HUES48 (cell line): ENCODE results near the gene PEG3.

Experiments used
- H3K27ac ChIP-seq: one replicate; pipeline ENCODE4 v1.7.0; 2013; ENCODE audit warnings: low read depth, low read length, inconsistent platforms
- H3K27me3 ChIP-seq: 2 replicates; pipeline ENCODE4 v1.6.1; 2013; ENCODE audit warnings: mild to moderate bottlenecking, low read length; ENCODE audit not compliant: control insufficient read depth, insufficient read depth
- H3K36me3 ChIP-seq: 2 replicates; pipeline ENCODE4 v1.6.1; 2013; ENCODE audit warnings: low read length; ENCODE audit not compliant: control insufficient read depth, insufficient read depth
- H3K4me1 ChIP-seq: 2 replicates; pipeline ENCODE4 v1.6.1; 2013; ENCODE audit warnings: mild to moderate bottlenecking, low read length; ENCODE audit not compliant: control insufficient read depth, insufficient read depth
- H3K4me3 ChIP-seq: 2 replicates; pipeline ENCODE4 v1.5.1; 2013; ENCODE audit warnings: mild to moderate bottlenecking, low read depth, low read length
- H3K9ac ChIP-seq: 2 replicates; pipeline ENCODE4 v1.6.1; 2013; ENCODE audit warnings: mild to moderate bottlenecking, low read depth, low read length, moderate library complexity
- H3K9me3 ChIP-seq: 2 replicates; pipeline ENCODE4 v1.6.1; 2013; ENCODE audit warnings: low read length; ENCODE audit not compliant: control insufficient read depth, insufficient read depth

PEG3 gene

DNA sequence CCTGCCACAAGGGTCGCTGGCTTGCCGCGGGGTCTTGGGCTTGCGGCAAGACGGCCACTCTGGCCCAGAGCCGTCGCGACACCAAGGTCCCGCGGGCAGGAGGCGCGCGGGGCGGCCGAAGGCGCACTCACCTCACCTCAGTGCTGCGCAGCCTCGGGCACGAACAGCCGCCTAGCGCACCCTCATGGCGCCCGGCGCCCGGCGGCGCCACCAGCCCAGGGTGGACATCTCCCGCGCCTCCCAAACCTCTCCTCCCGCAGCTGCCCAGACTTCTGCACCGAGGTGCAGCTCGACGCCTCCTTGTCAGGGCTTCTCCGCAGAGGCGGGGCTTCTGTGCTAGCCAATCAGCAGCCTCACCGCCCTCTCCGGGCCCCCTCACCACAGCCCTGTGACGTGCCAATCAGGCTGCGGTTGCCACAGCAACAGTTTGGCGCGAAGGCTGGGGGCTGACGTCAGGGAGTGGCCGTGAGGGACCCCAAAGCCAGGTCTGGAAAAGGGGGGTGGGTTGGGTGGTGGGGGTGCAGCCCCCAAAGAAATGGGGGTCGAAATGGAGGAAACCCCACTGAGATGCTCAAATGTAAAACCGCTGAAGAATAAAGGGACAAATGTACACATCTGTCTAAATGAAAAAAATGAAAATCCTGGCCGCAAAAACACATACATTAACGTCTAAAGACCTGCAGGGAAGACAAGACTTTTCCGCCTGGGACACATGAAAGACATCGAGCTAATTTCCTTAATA is at the start of gene PEG3, which contains the start of gene ZIM2:
PEG3 (minus strand) TSS at position 276 of the 742 bp plus-strand sequence. CDS start 16,071 bp downstream, outside the sequence.
ZIM2 (minus strand) TSS at position 276 of the 742 bp plus-strand sequence. CDS start 16,449 bp downstream, outside the sequence.
- H3K9ac ChIP-seq, result no peak within 1 kb of the TSS
- H3K27ac ChIP-seq, result no peak within 1 kb of the TSS
- no peaks in the 10 kb centered on the region for H3K36me3 ChIP-seq
- H3K9me3 ChIP-seq, result peaks cover 93% of the 10 kb centered on the region
- no peaks in the 10 kb centered on the region for H3K27me3 ChIP-seq
- H3K4me3 ChIP-seq, result peak within 1 kb of the TSS; percentile 30
- no peaks in the 10 kb centered on the region for H3K4me1 ChIP-seq

DNA sequence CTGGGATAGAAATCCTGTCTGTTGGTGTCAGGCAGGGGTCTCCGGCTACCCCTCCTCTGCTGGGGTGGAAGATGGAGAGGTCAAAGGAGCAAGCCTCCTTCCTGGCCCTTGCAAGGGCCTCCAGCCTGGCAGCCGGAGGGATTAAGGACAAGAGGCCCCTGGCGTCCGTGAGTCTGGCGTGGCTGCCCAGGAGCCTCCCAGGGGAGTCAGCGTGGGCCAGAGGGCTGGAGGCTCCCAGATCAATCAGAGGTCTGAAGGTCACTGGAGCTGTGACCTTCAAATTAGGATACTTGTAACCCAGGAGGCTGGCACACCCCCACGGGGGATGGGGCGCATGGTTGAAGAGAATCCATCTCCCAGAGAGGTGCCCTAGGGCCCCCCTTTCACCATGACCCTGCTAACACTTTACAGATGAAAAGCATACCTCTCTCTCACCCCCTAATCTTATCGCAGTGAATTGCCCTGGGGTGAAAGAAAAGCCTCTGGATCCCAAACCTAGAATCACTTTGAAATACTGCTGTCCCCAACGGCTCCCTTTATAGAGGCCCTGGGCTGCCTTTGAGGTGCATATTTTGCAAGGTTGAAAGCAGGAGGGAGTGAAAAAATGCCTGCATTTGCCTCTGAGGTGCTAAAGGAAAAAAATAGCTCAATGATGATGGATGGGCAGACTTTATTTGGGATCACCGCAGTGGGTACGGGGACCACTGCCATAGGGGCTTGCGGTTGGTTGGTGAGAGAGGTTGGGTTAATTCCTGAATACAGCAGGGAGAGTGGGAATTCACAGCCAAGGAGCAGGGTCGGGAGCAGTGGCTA is 44.9 kb upstream of the PEG3 start:
- H3K36me3 ChIP-seq, result no peaks in the 10 kb centered on the region
- H3K9me3 ChIP-seq, result peaks cover 88% of the 10 kb centered on the region
- H3K27ac ChIP-seq, result no peak overlapping the region
- H3K4me1 ChIP-seq, result no peaks in the 10 kb centered on the region
- no peaks in the 10 kb centered on the region for H3K27me3 ChIP-seq
- H3K9ac ChIP-seq, result no peak overlapping the region
- H3K4me3 ChIP-seq, result no peak overlapping the region

DNA sequence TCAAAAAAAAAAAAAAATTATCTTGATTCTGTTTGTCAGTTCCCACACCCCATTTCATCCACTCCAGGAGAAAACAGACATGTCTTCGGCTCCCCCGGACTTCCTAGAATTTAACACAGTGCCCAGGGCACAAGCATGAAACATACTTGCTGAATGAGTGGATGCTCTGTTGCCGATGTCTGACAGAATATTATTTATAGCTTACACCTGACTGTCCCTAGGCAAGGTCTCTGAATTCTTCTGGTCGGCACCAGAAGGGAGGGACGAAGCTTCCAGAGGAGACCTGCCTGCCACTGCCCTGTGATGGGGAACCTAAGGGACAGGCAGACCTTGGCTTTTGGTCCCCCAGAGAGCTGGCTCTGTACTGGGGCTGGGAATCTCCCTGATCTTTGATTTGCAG is 43.9 kb upstream of the PEG3 start:
- H3K9ac ChIP-seq, result no peak overlapping the region

DNA sequence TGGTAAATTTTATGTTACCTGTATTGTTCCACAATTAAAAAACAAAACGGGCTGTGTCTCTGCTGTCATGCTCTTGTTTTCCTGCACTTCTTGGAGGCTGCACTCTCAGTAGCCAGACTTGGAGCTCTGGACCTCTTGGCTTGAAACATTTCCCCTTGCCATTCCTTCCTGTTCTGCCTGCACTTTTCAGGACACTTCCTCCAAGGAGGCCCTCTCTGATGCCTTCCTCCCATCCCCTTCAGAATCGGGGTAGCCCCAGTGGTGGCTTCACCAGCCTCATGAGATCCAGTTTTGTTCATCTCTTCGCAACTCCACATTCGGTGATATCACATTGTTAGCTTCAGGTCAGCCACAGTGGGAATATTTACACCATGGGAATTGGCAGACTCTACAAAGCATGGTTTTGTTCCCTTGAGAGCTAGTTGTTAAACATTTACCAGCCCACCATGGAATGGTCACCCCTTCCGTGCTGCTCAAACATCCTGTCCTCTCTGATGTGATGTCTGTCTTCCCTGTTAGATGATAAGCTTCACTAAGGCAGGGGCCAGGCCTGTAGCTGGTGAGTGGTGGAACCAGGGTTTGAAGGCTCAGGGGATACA is 40.2 kb upstream of the PEG3 start:
- Histone ChIP-seq H3K4me1 (no peaks in the 10 kb centered on the region), H3K9me3 (peaks cover 78% of the 10 kb centered on the region), H3K9ac (no peak overlapping the region), H3K4me3 (no peak overlapping the region), H3K36me3 (no peaks in the 10 kb centered on the region), H3K27ac (no peak overlapping the region), H3K27me3 (no peaks in the 10 kb centered on the region)

More for the DNA sequence above, 43.9 kb upstream of the PEG3 start:
- no peaks in the 10 kb centered on the region for H3K36me3 ChIP-seq
- no peak overlapping the region for H3K27ac ChIP-seq
- no peaks in the 10 kb centered on the region for H3K4me1 ChIP-seq
- no peak overlapping the region; the same call in 1 of the 2 replicates for H3K4me3 ChIP-seq
- no peaks in the 10 kb centered on the region for H3K27me3 ChIP-seq
- peaks cover 90% of the 10 kb centered on the region for H3K9me3 ChIP-seq

DNA sequence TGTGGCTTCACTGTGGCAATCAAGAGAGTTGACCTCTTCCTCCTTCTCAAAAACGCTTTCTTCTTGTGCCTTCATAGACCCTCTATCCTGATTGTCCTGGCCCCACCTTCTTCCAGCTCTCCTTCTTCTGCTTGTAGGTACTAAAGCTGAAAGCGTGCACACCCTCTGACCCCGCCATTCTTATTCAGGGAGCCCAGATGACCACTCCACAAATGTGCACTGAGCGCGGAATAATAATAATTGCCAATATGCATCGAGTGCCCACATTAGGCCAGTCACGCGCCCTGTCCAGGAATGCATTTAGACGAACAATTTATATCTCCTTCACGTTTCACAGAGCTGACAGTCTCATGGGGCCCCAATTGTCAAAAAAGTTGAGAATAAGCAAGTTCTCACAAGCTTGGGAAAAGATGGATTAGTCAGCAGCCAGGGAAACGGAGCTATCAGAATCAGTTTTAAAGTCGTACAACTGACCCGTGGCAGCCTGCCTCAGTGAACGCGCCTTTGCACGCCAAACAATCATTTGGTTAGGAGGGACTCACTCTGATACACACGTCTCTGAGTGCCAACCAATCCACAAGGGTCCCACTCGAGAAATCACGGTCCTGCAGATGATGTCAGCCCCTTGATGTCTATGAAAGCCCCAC is 36.7 kb upstream of the PEG3 start:
- Histone ChIP-seq H3K27ac (no peak overlapping the region), H3K36me3 (no peaks in the 10 kb centered on the region), H3K4me1 (no peaks in the 10 kb centered on the region), H3K9ac (no peak overlapping the region), H3K9me3 (peaks cover 71% of the 10 kb centered on the region), H3K4me3 (no peak overlapping the region; the same call in 1 of the 2 replicates), H3K27me3 (no peaks in the 10 kb centered on the region)

DNA sequence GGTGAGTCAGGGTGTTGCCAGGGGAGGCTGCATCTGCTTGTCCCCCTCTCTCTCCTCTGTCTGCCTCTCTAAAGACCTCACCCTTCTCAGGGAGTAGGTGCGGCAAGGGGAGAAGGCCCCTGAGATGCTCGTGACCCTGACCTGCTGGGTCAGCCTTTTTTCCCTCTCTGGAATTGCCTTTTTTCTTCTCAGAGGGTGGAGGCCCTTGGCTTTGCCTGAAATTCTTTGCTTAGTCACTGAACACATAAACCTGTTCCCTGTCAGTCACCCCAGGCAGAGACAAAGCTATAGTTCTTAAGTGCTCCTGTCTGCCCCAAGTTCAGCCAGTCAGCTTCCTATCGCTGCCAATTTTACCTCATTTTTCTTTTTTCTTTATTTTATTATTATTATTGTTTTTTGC is 35.2 kb upstream of the PEG3 start:
- Histone ChIP-seq H3K36me3 (no peaks in the 10 kb centered on the region), H3K27ac (no peak overlapping the region), H3K4me3 (no peak overlapping the region), H3K9me3 (peaks cover 73% of the 10 kb centered on the region), H3K4me1 (no peaks in the 10 kb centered on the region), H3K27me3 (no peaks in the 10 kb centered on the region), H3K9ac (no peak overlapping the region)

DNA sequence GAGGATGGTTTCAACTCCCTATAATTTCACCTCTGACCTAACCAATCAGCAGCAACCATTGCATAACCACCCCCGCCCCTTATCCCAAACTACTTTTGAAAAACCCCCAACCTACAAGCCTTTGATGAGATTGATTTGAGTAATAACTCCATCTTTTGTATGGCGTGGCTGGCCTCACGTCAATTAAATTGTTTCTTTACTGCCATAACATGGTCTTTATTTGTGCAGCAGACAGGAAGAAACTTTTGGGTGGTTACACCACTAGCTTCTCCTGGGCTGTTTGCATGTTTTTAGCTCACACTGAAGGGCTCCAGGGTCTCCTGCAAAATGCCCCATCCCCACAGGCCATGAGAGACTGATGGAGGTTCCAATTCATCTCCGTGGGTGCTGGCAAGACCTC is 34.0 kb upstream of the PEG3 start:
- no peaks in the 10 kb centered on the region for H3K4me1 ChIP-seq
- H3K27me3 ChIP-seq, result no peaks in the 10 kb centered on the region
- peaks cover 74% of the 10 kb centered on the region for H3K9me3 ChIP-seq
- no peaks in the 10 kb centered on the region for H3K36me3 ChIP-seq
- H3K4me3 ChIP-seq, result no peak overlapping the region
- no peak overlapping the region for H3K9ac ChIP-seq
- no peak overlapping the region for H3K27ac ChIP-seq

DNA sequence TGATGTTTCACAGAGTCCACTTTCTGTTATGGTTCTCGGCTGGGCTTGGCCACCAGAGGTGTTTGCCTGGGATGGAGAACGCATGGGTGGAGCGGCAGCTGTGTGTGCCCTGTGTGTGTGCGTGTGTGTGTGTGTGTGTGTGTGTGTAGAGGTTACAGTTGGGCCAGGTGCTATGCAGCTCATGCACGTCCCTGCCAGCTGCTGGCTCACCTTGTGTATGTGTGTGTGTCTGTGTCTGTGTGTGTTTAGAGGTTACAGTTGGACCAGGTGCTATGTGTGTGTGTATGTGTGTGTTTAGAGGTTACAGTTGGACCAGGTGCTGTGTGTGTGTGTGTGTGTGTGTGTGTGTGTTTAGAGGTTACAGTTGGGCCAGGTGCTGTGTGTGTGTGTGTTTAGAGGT is 33.0 kb upstream of the PEG3 start:
- Histone ChIP-seq H3K9me3 (peaks cover 75% of the 10 kb centered on the region), H3K4me1 (no peaks in the 10 kb centered on the region), H3K9ac (no peak overlapping the region), H3K27ac (no peak overlapping the region), H3K36me3 (no peaks in the 10 kb centered on the region), H3K27me3 (no peaks in the 10 kb centered on the region), H3K4me3 (no peak overlapping the region)

DNA sequence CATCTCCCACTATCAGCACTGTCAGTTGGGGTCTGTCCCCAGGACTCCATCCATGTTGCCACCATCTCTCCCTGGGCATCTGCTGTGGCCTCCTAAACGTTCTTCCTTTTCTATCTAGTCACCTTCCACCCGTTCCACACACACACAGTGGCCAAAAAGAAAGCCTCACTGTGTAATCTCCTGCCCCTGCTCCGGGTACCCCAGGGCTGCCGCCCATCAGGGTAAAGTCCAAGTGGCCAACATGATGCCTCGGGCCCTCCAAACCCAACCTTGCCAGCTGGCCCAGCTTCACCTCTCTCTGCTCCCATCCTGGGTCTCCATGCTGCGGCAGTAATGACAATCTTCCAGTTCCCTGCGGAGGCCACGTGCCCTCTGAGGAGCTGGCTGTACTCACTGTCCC is 29.4 kb upstream of the PEG3 start:
- H3K4me3 ChIP-seq, result no peak overlapping the region
- no peaks in the 10 kb centered on the region for H3K4me1 ChIP-seq
- no peak overlapping the region for H3K9ac ChIP-seq
- no peaks in the 10 kb centered on the region for H3K27me3 ChIP-seq
- H3K27ac ChIP-seq, result no peak overlapping the region
- no peaks in the 10 kb centered on the region for H3K36me3 ChIP-seq
- H3K9me3 ChIP-seq, result peaks cover 85% of the 10 kb centered on the region

DNA sequence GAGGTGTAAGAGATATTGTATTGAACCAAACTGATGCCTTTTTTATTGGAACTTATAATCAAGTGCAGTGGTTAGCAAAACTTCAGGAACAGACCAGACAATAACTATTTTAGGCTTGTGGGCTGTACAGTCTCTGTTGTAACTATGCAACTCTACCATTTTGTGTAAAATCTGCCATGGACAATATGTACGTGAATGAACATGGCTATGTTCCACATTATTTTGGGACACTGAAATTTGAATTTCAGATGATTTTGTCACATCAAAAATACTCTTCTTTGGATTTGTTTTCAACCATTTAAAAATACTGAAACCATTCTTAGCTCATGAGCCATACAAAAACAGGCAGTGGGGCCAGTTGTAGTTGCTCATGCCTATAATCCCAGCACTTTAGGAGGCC is 27.9 kb upstream of the PEG3 start:
- no peak overlapping the region for H3K9ac ChIP-seq
- no peaks in the 10 kb centered on the region for H3K27me3 ChIP-seq
- H3K4me1 ChIP-seq, result no peaks in the 10 kb centered on the region
- H3K27ac ChIP-seq, result no peak overlapping the region
- H3K36me3 ChIP-seq, result no peaks in the 10 kb centered on the region
- H3K4me3 ChIP-seq, result no peak overlapping the region
- H3K9me3 ChIP-seq, result peaks cover 87% of the 10 kb centered on the region
